Hepatocyte (in vitro differentiated cells): ENCODE results near the gene ENTR1.

Source experiments
- CTCF ChIP-seq: fragments of 200-600 bp; sonication (generic); IDR thresholded peaks from 2 replicates; pipeline ENCODE4 v1.5.1; 2016; ENCODE audit warnings: antibody characterized with exemption, mild to moderate bottlenecking; ENCODE audit not compliant: poor library complexity
- EZH2phosphoT487 ChIP-seq: fragments of 200-600 bp; sonication (generic); IDR thresholded peaks from one replicate; pipeline ENCODE4 v1.6.1; 2018; ENCODE audit warnings: antibody characterized with exemption, mild to moderate bottlenecking, low read depth, moderate library complexity; ENCODE audit not compliant: unreplicated experiment, severe bottlenecking

DNA sequence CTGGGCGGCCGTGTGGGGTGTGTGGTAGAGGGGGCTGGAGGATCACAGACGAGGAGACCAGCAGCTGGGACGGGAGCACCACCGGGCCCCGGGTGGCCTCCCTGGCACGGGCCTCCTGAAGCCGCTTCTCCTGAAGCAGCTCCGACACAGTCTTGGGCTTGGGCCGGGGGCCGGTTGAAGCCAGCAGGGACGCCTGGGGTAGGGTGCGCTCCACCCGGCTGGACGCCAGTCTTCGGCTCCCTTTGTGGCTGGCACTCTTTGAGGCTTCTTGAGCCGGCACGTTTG, 31.5 kb downstream of the ENTR1 start:
- TF ChIP-seq CTCF (no peak), EZH2phosphoT487 (no peak)
